Measurements from ENCODE around the gene RNH1.

- no peak for TF ChIP-seq POLR2A (IDR thresholded peaks at IDR 0.05; ENCODE audit: low read depth, low read length)
- no peak for TF ChIP-seq NFYB (IDR thresholded peaks at IDR 0.05; ENCODE audit: insufficient read depth, low read depth, low read length)
- no peak for TF ChIP-seq MXI1 (IDR thresholded peaks at IDR 0.05; ENCODE audit: low read depth, low read length)
- TF ChIP-seq CTCF (IDR thresholded peaks at IDR 0.05 in 2 of 3, conservative IDR thresholded peaks at IDR 0.05 in 1 of 3; ENCODE audit: control insufficient read depth in 2 of 3, extremely low read depth in 1 of 3, insufficient read depth in 1 of 3, low read depth in 3 of 3, low read length in 3 of 3) = no peak
- TF ChIP-seq JUND (IDR thresholded peaks at IDR 0.05; ENCODE audit: low read depth, low read length) = no peak
- no peak for TF ChIP-seq EZH2 (IDR thresholded peaks at IDR 0.05; ENCODE audit: borderline replicate concordance, control insufficient read depth, low read depth, low read length)
- no peak for TF ChIP-seq TAF1 (IDR thresholded peaks at IDR 0.05; ENCODE audit: borderline replicate concordance, low read depth, low read length)
- no peak for TF ChIP-seq NFIC (IDR thresholded peaks at IDR 0.05; ENCODE audit: low read depth, low read length)
- TF ChIP-seq FOXM1 (IDR thresholded peaks at IDR 0.05; ENCODE audit: low read depth, low read length) = no peak
- TF ChIP-seq RUNX3 (IDR thresholded peaks at IDR 0.05; ENCODE audit: low read length) = no peak
Observed at GRCh38 chr11:555780-556661, 49.0 kb upstream of the RNH1 start.
